GM12872 (cell line): ENCODE measurements around the gene OR2M7.

Experiments
- CTCF ChIP-seq: IDR thresholded peaks from 3 replicates; pipeline ENCODE4 v1.5.1; 2011; ENCODE audit warnings: low read depth, mild to moderate bottlenecking, low read length, moderate library complexity; ENCODE audit not compliant: insufficient read depth

Gene OR2M7

GRCh38 chr1:248343451-248343850 is 19.1 kb upstream of the OR2M7 start:
- no peak for TF ChIP-seq CTCF

DNA sequence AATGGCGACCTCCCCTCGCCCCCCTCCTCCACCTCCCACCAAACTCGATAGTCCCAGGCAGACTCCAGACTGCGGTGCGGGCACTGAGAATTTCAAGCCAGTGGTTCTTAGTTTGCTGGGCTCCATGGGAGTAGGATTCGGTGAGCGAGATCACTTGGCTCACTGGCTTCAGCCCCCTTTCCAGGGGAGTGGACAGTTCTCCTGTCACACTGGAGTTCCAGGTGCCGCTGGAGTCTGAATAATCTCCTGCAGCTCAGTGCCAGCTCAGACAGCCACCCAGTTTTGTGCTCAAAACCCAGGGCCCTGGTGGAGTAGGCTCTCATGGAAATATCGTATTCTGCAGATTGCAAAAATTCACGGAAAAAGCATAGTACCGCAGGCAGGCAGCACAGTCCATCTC is 7.6 kb downstream of the OR2M7 start:
- TF ChIP-seq CTCF: no peak

- no peak for TF ChIP-seq CTCF
Observed at GRCh38 chr1:248306103-248306502, 18.3 kb downstream of the OR2M7 start.

DNA sequence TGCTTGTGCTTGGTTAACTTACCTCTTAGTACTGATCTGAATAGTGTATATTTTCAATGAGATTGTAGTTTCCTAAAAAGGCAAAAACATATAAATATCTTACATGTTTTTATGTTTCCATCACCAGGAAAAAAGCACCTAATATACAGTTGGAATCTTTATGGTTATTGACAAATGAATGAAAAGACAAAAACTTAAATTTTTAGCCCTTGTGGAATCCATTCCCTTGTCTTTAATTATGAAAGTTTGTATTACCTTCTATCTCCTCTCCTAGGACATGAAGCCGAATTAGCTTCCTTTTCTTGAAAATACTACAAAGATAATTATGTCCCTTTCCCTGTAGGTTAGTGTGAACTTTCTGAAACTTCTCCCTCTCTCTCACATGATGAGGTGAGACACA is 21.0 kb downstream of the OR2M7 start, which contains the start of gene OR2T12:
Gene OR2T12 (minus strand): TSS at position 101 of the 400 bp plus-strand sequence. CDS start 7,846 bp downstream, outside the sequence.
- no peak for TF ChIP-seq CTCF

DNA sequence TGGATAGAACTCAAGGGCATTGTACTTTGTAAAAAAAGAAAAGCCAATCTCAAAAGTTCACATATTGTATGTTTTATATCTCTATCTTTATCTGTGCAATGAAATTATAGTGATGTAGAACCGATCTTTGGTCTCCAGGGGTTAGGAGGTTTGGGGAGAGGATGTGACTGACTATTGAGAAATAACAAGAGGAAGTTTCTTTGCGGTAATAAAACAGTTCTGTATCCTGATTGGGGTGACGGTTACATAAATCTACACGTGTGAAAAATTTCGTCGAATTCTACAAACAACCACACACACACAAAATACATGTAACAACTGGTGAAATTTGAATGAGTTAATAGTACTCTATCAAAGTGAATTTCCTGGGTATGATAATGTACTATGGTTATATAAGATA is 36.0 kb downstream of the OR2M7 start:
- TF ChIP-seq CTCF: no peak

- TF ChIP-seq CTCF: no peak
Observed at GRCh38 chr1:248277876-248278275, 46.5 kb downstream of the OR2M7 start, which contains the start of gene OR2T33. Gene OR2T33 (minus strand): TSS chr1:248277976. CDS start chr1:248273814, 4,162 bp downstream.
